AG04450 (cell line): ENCODE results near the gene SCAMP1. TPM values are rescaled to one million over a fixed set of nuclear protein-coding genes. Genes with fewer than 3 reads are reported as not detected.

Experiments
- CTCF ChIA-PET: fragments of 300-600, 350-600 bp; formaldehyde crosslinking; extraction: SDS; loops from one replicate; lab custom pipeline; 2022; ENCODE audit warnings: antibody characterized with exemption, inconsistent platforms; lab: Charles Lee
- POLR2A ChIA-PET: fragments of 350-600 bp; formaldehyde crosslinking; extraction: SDS; loops from one replicate; lab custom pipeline; 2021; ENCODE audit warnings: antibody characterized with exemption, inconsistent platforms; lab: Yijun Ruan, JAX
- DNase-seq: peaks from one replicate; pipeline ENCODE4 v3.0.0-alpha.2; 2011; ENCODE audit warnings: low read depth, low spot score
- H3K27ac ChIP-seq: one replicate; pipeline ENCODE4 v1.5.1; 2012; ENCODE audit warnings: low read depth, low read length, control low read depth
- H3K27me3 ChIP-seq: one replicate; pipeline ENCODE4 v1.6.0; 2012; ENCODE audit warnings: low read length; ENCODE audit not compliant: control insufficient read depth, insufficient read depth
- H3K4me3 ChIP-seq: 2 replicates; pipeline ENCODE4 v1.5.1; 2011; ENCODE audit warnings: mild to moderate bottlenecking, low read depth, low read length, control low read depth
- H3K9me3 ChIP-seq: 2 replicates; pipeline ENCODE4 v1.5.1; 2012; ENCODE audit warnings: low read length; ENCODE audit not compliant: control insufficient read depth, insufficient read depth
- CTCF ChIP-seq: IDR thresholded peaks from 2 replicates; pipeline ENCODE4 v1.5.1; 2011; ENCODE audit warnings: low read depth, low read length, control low read depth, inconsistent platforms
- polyA plus RNA-seq: library from polyadenylated mRNA; depleted of rRNA; stranded (reverse); fragments of >200 nt; gene quantifications from 2 replicates; pipeline ENCODE4 v1.2.3, GENCODE V29; 2011

Gene SCAMP1
- polyA plus RNA-seq, 1 experiment: 44.6 TPM

- POLR2A ChIA-PET: no interaction called here
- Histone ChIP-seq H3K27me3 (no peaks in the 10 kb centered on the region), H3K4me3 (no peak overlapping the region), H3K9me3 (no peaks in the 10 kb centered on the region), H3K27ac (no peak overlapping the region)
- TF ChIP-seq CTCF: no peak
- CTCF ChIA-PET: no interaction called here
- DNase-seq: no peak
These were observed 7.0 kb downstream of the SCAMP1 start for GRCh38 chr5:78367318-78367991.

DNA sequence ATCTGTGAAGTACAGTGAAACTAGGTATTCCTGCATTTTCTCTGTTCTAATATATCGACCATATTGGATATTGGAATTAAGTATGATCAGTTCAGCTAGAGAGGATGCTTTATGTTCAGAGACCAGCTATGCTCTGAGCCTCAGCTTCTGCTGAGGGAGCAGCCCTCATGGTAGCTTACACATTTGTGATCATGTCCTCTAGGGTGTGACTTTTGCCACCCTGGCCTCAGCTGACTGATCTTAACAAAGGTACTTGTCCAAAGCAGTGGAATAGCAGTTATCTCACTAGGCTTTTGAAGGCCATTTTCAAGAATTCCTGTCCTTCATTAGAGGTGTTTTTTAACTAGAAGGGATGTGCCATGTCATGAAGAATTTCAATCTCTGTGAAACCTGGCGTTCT is 9.3 kb downstream of the SCAMP1 start:
- TF ChIP-seq CTCF: no peak
- H3K27ac ChIP-seq: no peak overlapping the region
- no peaks in the 10 kb centered on the region for H3K9me3 ChIP-seq
- no peak overlapping the region for H3K4me3 ChIP-seq
- no peaks in the 10 kb centered on the region for H3K27me3 ChIP-seq
- ChIA-PET CTCF (no interaction called here), POLR2A (no interaction called here)
- DNase-seq: no peak

DNA sequence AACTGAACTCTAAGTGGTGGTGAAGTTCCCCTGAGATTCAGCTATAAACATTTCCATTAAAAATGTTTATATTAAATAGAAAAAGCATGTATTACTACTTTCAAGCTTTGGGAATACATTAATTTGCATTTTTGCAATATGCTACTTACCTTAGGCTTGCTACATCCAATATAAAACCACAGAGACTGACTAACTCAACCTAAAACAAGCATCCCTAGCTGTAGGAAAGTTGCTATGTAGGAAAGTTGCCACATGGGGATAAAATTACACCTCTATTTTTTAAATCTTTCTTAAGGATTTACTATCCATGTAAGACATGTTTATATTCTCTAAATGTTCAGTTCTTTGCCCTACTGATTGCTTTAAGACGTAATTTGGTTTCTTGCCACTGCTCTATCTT is 12.8 kb downstream of the SCAMP1 start:
- no peak overlapping the region for H3K4me3 ChIP-seq
- no peaks in the 10 kb centered on the region for H3K9me3 ChIP-seq
- no peak for DNase-seq
- TF ChIP-seq CTCF: no peak
- ChIA-PET POLR2A (interaction anchor here (1.4 kb wide), 1 partner anchor 13 kb away, joined by 3 read pairs; the partner anchor contains the start of gene SCAMP1), CTCF (interaction anchor here (1.0 to 1.8 kb wide), 2 partner anchors 39 to 94 kb away, joined by 3 to 5 read pairs; no protein-coding TSS in a partner anchor)
- no peak overlapping the region for H3K27ac ChIP-seq
- no peaks in the 10 kb centered on the region for H3K27me3 ChIP-seq

- no peak overlapping the region for H3K27ac ChIP-seq
- POLR2A ChIA-PET: no interaction called here
- DNase-seq: no peak
- H3K4me3 ChIP-seq: no peak overlapping the region
- CTCF ChIA-PET: no interaction called here
- no peak for TF ChIP-seq CTCF
- no peaks in the 10 kb centered on the region for H3K27me3 ChIP-seq
- no peaks in the 10 kb centered on the region for H3K9me3 ChIP-seq
These were observed 15.9 kb downstream of the SCAMP1 start for GRCh38 chr5:78376315-78376714.

GRCh38 chr5:78377056-78377717 is 16.8 kb downstream of the SCAMP1 start:
- no peak for TF ChIP-seq CTCF
- Histone ChIP-seq H3K4me3 (no peak overlapping the region), H3K27me3 (no peaks in the 10 kb centered on the region), H3K27ac (no peak overlapping the region), H3K9me3 (no peaks in the 10 kb centered on the region)
- ChIA-PET CTCF (no interaction called here), POLR2A (no interaction called here)
- no peak for DNase-seq
